Bronchial epithelial cell (primary cell): Measurements from ENCODE around the gene HK2. TPM values are rescaled to one million over a fixed set of nuclear protein-coding genes. Genes with fewer than 3 reads are reported as not detected.

Source experiments
- DNase-seq: peaks from one replicate; pipeline ENCODE4 v3.0.0-alpha.2; 2010; ENCODE audit warnings: low read depth
- FAIRE-seq: peaks from 2 replicates; lab custom pipeline; 2011; peaks lifted over from hg19 to GRCh38; lab: Jason Lieb, UNC
- H3K27me3 ChIP-seq: 2 replicates; pipeline ENCODE4 v1.5.1; 2011; ENCODE audit warnings: low read length; ENCODE audit not compliant: control insufficient read depth, insufficient read depth
- H3K36me3 ChIP-seq: 2 replicates; pipeline ENCODE4 v1.5.1; 2011; ENCODE audit warnings: low read length; ENCODE audit not compliant: control insufficient read depth, insufficient read depth
- H3K4me3 ChIP-seq: 2 replicates; pipeline ENCODE4 v1.5.1; 2011; ENCODE audit warnings: mild to moderate bottlenecking, low read depth, low read length, control low read depth
- total RNA-seq: library from RNA; depleted of rRNA; stranded (reverse); fragments of >200 nt; gene quantifications from 2 replicates; pipeline ENCODE4 v1.2.1, GENCODE V29; 2014
- TF ChIP-seq, protein P1 (sequence below): IDR thresholded peaks from 2 replicates; pipeline ENCODE4 v1.5.1; 2011; ENCODE audit warnings: mild to moderate bottlenecking, moderate library complexity, low read length, control low read depth, inconsistent platforms; ENCODE audit not compliant: insufficient read depth, severe bottlenecking

The HK2 gene
- total RNA-seq, 1 donor from 2014 or later: 158 TPM

DNA sequence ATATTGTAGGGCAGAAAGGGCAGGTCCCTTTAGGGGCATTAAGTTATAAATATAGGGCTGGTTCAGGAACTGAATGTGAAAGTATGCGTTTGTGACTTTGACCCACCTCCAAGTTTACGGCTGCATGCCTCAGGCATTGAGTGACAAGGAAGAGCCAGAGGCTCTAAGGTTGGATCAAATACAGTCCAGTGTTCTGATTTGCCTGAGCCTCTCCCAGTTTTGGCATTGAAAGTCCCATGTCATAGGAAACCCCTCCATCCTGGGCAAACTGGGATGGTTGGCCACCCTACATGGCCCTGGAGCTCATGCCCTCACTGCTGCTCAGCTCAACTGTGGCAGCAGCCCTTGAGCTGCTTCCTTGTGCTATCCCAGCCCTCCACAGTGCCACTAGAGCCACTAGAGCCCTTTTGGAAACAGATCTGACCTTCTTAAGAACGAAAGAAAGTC is 29.9 kb downstream of the HK2 start:
- no peaks in the 10 kb centered on the region for H3K27me3 ChIP-seq
- H3K4me3 ChIP-seq: no peak overlapping the region
- TF ChIP-seq, protein P1, sequence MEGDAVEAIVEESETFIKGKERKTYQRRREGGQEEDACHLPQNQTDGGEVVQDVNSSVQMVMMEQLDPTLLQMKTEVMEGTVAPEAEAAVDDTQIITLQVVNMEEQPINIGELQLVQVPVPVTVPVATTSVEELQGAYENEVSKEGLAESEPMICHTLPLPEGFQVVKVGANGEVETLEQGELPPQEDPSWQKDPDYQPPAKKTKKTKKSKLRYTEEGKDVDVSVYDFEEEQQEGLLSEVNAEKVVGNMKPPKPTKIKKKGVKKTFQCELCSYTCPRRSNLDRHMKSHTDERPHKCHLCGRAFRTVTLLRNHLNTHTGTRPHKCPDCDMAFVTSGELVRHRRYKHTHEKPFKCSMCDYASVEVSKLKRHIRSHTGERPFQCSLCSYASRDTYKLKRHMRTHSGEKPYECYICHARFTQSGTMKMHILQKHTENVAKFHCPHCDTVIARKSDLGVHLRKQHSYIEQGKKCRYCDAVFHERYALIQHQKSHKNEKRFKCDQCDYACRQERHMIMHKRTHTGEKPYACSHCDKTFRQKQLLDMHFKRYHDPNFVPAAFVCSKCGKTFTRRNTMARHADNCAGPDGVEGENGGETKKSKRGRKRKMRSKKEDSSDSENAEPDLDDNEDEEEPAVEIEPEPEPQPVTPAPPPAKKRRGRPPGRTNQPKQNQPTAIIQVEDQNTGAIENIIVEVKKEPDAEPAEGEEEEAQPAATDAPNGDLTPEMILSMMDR: no peak
- H3K36me3 ChIP-seq: peaks cover 11% of the 10 kb centered on the region
- no peak for DNase-seq
- FAIRE-seq: no peak

DNA sequence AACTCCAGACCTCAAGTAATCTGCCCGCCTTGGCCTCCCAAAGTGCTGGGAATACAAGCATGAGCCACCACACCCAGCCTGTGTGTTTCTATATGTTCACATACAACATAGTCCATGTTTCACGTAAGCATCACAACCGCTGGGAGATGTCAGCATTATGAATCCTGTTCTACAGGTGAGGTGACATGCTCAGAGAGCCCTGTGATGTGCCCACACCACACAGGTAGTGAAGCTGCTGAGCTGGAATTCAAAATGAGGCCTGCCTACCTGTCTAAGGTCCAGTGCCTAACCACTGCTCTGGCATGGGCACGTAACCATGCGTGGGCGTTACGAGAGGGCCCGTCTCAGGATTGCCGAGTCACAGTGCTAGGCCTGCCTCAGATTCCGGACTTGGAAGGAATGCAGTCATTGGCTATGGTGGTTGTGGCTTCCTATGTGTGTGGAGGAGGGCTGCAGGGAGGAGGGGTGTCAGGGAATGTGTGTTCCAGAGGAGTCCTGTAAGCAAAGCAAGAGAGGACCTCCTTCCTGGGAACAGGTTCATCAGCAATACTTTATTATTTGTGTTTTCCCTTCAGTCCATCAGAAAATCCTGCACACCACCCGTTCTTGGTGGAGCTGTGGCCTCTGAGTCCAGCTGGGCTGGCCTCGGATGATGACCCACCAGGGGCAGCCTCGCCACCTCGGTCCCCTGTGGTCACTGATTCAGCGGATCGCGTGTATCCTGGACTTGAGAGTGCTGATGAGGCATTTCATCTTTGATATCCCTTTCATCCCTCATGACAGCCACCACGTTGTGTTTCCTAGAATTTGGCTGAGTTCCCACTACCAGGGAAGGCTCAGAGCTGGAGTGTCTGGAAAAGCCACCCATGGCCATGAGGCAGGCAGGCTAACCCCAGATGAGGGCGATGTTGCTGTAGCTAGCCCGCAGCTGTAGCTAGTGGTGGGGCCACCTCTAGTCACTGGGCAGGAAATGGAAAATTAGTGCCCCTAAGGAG is 31.1 kb downstream of the HK2 start:
- peaks cover 15% of the 10 kb centered on the region for H3K36me3 ChIP-seq
- DNase-seq (peak; percentile 85), FAIRE-seq (no peak)
- TF ChIP-seq, protein P1: no peak
- H3K27me3 ChIP-seq: no peaks in the 10 kb centered on the region
- no peak overlapping the region for H3K4me3 ChIP-seq

DNA sequence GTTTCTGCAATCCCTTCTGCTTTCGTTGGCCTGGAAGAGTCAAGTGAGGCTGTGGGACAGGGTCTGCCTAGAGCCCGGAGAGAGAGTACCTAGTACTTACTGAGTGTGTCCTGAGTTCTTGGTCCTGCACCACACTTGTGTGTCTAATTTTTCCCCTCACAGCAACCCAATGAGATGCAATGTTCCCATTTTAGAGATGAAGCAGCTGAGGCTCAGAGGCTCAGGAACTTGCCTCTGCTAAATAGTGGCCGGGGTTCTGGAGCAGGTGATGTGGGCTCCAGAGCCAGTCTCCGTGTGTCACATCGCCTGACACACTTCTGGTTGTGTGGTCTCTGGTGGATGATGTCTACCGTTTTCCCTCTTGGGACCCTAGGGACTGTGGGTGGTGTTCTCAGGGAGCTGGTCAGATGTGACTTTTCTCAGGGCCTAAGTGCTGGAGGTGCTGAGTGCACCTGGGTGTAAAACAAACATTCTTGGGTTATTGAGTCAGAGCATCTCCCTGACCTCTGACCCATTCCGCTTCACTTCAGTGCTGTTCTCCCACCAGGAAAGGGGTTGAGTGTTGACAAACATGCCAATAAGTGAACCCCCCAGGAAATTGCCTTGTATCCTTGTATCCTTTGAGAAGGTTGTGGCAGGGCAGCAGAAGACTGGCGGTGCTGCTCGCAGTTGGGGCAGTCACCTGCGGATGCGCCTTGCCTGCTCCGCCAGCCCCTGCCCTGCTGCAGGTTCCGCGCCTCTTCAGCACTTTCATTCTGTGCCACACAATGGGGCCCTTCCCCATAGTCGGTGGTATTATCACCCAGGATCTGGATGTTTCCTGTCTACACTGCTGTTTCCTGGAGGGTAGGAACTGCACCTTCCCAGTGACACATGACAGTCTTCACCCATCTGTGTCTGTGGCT is 32.1 kb downstream of the HK2 start:
- no peak overlapping the region for H3K4me3 ChIP-seq
- H3K27me3 ChIP-seq: no peaks in the 10 kb centered on the region
- H3K36me3 ChIP-seq: peaks cover 17% of the 10 kb centered on the region
- DNase-seq (peak; percentile 45), FAIRE-seq (no peak)
- TF ChIP-seq, protein P1: no peak

DNA sequence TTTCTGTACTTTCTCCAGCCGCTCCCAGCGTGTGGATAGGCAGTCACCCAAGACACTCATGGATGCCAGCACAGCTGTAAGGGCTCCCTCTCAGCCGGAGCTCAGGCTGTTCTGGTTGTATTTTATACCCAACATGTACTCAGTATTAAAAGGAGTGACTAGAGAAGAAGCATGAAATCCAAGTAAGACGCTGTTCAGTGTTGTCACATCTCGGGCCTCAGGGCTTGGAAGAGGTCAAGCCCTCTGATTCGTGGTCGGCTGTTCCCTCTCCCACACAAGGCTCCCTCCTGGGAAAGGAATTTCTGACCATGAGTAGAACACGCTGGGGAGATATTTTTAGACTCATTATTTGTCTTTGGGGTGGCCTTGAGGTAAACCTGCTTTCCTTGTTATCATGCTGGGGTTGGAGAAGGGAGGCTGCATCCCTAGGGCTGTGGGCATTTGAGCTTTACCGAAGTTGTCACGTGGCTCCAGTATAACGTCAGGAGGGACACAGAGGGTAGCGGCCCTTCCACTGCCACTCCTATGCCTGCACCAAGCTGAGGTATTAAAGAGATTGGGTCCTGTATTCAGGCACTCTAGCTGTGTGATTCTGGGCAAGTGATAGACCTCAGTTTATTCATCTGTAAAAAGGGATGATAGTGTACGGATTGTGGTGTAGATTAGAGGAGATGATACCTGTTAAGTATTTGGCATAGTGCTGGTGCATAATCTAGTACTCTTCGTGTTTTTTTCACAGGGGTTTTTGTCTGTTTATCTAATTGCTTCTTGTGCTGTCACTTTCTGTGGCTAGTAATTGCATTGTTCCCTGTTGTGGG is 34.1 kb downstream of the HK2 start:
- Histone ChIP-seq H3K27me3 (no peaks in the 10 kb centered on the region), H3K4me3 (no peak overlapping the region), H3K36me3 (peaks cover 27% of the 10 kb centered on the region)
- no peak for DNase-seq
- FAIRE-seq: no peak
- TF ChIP-seq, protein P1: no peak

DNA sequence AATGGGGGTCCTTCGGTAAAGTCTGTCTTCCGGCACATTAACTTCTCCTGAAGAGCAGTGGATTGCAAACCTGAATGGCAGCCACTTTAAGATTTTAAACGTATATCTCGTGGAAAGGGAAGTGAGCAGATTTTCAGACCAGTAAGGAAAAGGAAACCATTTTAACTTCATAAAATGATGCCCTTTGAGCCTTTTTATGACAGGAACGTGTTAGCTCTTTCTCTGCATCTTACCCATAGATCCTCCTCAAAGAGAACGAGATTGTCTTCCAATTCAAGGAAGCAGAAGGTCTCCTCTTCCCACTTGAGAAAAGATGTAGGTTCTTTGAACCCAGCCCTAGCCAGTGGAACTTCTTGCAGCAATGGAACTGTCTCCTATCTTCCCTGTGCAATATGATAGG is 35.6 kb downstream of the HK2 start:
- H3K4me3 ChIP-seq: no peak overlapping the region
- TF ChIP-seq, protein P1: no peak
- no peak for FAIRE-seq
- DNase-seq: no peak
- no peaks in the 10 kb centered on the region for H3K27me3 ChIP-seq
- H3K36me3 ChIP-seq: peaks cover 36% of the 10 kb centered on the region
